ENCODE results near the gene SLC7A6. TPM values are rescaled to one million over a fixed set of nuclear protein-coding genes. Genes with fewer than 3 reads are reported as not detected.
A peak's percentile ranks its signal among the peaks of the same experiment; 100 is the strongest.

Gene SLC7A6
- total RNA-seq, 1 donor from 2014 or later, result 20.8 TPM

DNA sequence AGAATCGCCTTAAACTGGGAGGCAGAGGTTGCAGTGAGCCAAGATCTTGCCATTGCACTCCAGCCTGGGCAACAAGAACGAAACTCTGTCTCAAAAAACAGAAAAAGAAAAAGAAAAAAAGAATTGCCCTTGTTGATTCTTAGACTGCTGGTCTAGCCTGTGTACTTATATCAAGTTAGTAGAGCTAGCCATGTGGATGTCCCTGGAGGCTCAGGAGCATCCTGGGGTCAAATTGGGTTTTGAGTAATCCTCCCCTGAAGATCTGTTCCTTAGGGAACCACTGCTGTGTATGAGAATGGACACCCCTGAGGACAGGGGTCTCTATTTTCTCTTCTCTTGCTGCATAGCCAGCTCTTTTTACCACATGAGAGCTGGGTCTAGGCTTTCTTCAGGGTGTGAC lies 24.9 kb downstream of the SLC7A6 start:
- Mint-ChIP-seq H3K27me3 (ENCODE audit: unreplicated experiment) (peaks cover 10% of the 10 kb centered on the region), H3K9me3 (ENCODE audit: unreplicated experiment) (no peaks in the 10 kb centered on the region), H3K4me3 (ENCODE audit: unreplicated experiment) (no peak overlapping the region), H3K27ac (ENCODE audit: unreplicated experiment) (no peak overlapping the region), H3K36me3 (ENCODE audit: low read depth, unreplicated experiment) (peaks cover 15% of the 10 kb centered on the region), H3K4me1 (ENCODE audit: unreplicated experiment) (peaks cover 51% of the 10 kb centered on the region)
- no peak for TF ChIP-seq CTCF (IDR thresholded peaks at IDR 0.05; ENCODE audit: unreplicated experiment)
- DNase-seq (ENCODE audit: low spot score), result no peak

DNA sequence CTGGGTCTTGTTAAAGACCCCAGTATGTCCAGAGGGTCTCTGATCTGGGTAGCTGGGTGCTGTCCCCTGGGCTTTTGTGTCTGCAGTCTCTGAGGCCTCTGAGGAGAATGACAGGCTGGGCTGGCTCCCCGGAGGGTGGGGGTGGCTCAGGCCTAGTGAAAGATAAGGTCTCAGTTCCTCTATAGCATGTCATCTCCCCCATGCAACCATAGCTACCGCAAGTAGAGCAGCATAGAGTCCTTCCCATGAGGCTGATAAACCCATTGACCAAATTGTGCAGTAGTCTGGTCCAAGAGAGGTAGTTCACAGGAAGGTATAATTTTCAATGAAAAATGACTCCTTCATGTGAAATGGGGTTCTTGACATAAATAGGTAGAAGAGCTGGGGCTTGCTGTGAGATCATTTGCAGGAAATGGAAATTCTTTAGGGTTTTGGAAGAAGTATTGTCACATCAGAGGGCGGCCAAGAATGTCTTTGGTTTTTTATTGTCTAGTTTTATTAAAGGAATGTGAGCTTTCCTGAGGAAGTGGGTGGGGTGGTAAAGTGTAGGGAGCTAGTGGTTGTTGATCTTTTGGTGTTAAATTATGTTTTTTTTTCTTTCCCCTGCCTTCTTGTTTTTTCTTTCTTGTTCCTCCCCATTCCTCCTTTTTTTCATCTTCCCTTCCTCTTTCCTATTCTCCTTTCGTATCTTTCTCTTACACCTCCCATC lies 25.4 kb downstream of the SLC7A6 start:
- no peak for DNase-seq (ENCODE audit: low spot score)
- Mint-ChIP-seq H3K4me3 (ENCODE audit: unreplicated experiment) (peak overlapping the region; percentile 52), H3K27ac (ENCODE audit: unreplicated experiment) (peak overlapping the region; percentile 62), H3K36me3 (ENCODE audit: low read depth, unreplicated experiment) (peaks cover 19% of the 10 kb centered on the region), H3K9me3 (ENCODE audit: unreplicated experiment) (no peaks in the 10 kb centered on the region), H3K4me1 (ENCODE audit: unreplicated experiment) (peaks cover 45% of the 10 kb centered on the region), H3K27me3 (ENCODE audit: unreplicated experiment) (peaks cover 10% of the 10 kb centered on the region)
- no peak for TF ChIP-seq CTCF (IDR thresholded peaks at IDR 0.05; ENCODE audit: unreplicated experiment)

- TF ChIP-seq CTCF (IDR thresholded peaks at IDR 0.05; ENCODE audit: unreplicated experiment), result no peak
- DNase-seq (ENCODE audit: low spot score), result no peak
- Mint-ChIP-seq H3K4me3 (ENCODE audit: unreplicated experiment) (peak overlapping the region; percentile 52), H3K9me3 (ENCODE audit: unreplicated experiment) (no peaks in the 10 kb centered on the region), H3K27ac (ENCODE audit: unreplicated experiment) (peak overlapping the region; percentile 62), H3K36me3 (ENCODE audit: low read depth, unreplicated experiment) (peaks cover 19% of the 10 kb centered on the region), H3K27me3 (ENCODE audit: unreplicated experiment) (peaks cover 7% of the 10 kb centered on the region), H3K4me1 (ENCODE audit: unreplicated experiment) (peaks cover 40% of the 10 kb centered on the region)
Observed at GRCh38 chr16:68290450-68290849, 26.1 kb downstream of the SLC7A6 start.

GRCh38 chr16:68291227-68291626 lies 26.9 kb downstream of the SLC7A6 start:
- H3K36me3 Mint-ChIP-seq (ENCODE audit: low read depth, unreplicated experiment), result peaks cover 19% of the 10 kb centered on the region
- no peak overlapping the region for H3K4me3 Mint-ChIP-seq (ENCODE audit: unreplicated experiment)
- H3K27ac Mint-ChIP-seq (ENCODE audit: unreplicated experiment), result no peak overlapping the region
- peaks cover 7% of the 10 kb centered on the region for H3K27me3 Mint-ChIP-seq (ENCODE audit: unreplicated experiment)
- DNase-seq (ENCODE audit: low spot score), result no peak
- no peak for TF ChIP-seq CTCF (IDR thresholded peaks at IDR 0.05; ENCODE audit: unreplicated experiment)
- no peaks in the 10 kb centered on the region for H3K9me3 Mint-ChIP-seq (ENCODE audit: unreplicated experiment)
- H3K4me1 Mint-ChIP-seq (ENCODE audit: unreplicated experiment), result peaks cover 33% of the 10 kb centered on the region

GRCh38 chr16:68292425-68292824 lies 28.1 kb downstream of the SLC7A6 start:
- Mint-ChIP-seq H3K27ac (ENCODE audit: unreplicated experiment) (no peak overlapping the region), H3K36me3 (ENCODE audit: low read depth, unreplicated experiment) (peaks cover 19% of the 10 kb centered on the region), H3K4me3 (ENCODE audit: unreplicated experiment) (no peak overlapping the region), H3K27me3 (ENCODE audit: unreplicated experiment) (peaks cover 7% of the 10 kb centered on the region), H3K4me1 (ENCODE audit: unreplicated experiment) (peaks cover 27% of the 10 kb centered on the region), H3K9me3 (ENCODE audit: unreplicated experiment) (no peaks in the 10 kb centered on the region)
- DNase-seq (ENCODE audit: low spot score), result no peak
- no peak for TF ChIP-seq CTCF (IDR thresholded peaks at IDR 0.05; ENCODE audit: unreplicated experiment)
